Duodenal mucosa (tissue), 2 donors: Measurements from ENCODE around the gene SYTL3.
A peak's percentile ranks its signal among the peaks of the same experiment; 100 is the strongest.

ENCODE experiments used
- H3K27ac ChIP-seq: one replicate; pipeline ENCODE4 v1.7.0; 2013; ENCODE audit warnings: low read depth, low read length
- H3K27me3 ChIP-seq, 2 donors: one replicate each; pipeline ENCODE4 v1.7.0; 2013; ENCODE audit warnings: low read length in 2 of 2, control low read depth in 1 of 2; ENCODE audit not compliant: insufficient read depth in 2 of 2, control insufficient read depth in 1 of 2
- H3K36me3 ChIP-seq, 2 donors: one replicate each; pipeline ENCODE4 v1.7.0; 2013; ENCODE audit warnings: low read length in 2 of 2, control low read depth in 1 of 2; ENCODE audit not compliant: insufficient read depth in 2 of 2, control insufficient read depth in 1 of 2
- H3K4me1 ChIP-seq, 2 donors: one replicate each; pipeline ENCODE4 v1.7.0; 2013; ENCODE audit warnings: low read length in 2 of 2, control low read depth in 1 of 2; ENCODE audit not compliant: insufficient read depth in 2 of 2, control insufficient read depth in 1 of 2
- H3K4me3 ChIP-seq, 2 donors: one replicate each; pipeline ENCODE4 v1.7.0; 2013; ENCODE audit warnings: low read length in 2 of 2, low read depth in 1 of 2
- H3K9ac ChIP-seq, 2 donors: one replicate each; pipeline ENCODE4 v1.7.0; 2013; ENCODE audit warnings: low read length in 2 of 2, low read depth in 1 of 2
- H3K9me3 ChIP-seq, 2 donors: one replicate each; pipeline ENCODE4 v1.7.0; 2013; ENCODE audit warnings: low read length in 2 of 2, control low read depth in 1 of 2; ENCODE audit not compliant: control insufficient read depth in 1 of 2

Gene SYTL3

GRCh38 chr6:158744986-158745430 lies 95.2 kb downstream of the SYTL3 start:
- no peak overlapping the region for H3K27ac ChIP-seq
- no peak overlapping the region for H3K4me3 ChIP-seq
- H3K27me3 ChIP-seq = no peaks in the 10 kb centered on the region
- no peaks in the 10 kb centered on the region for H3K9me3 ChIP-seq
- H3K36me3 ChIP-seq = no peaks in the 10 kb centered on the region
- no peaks in the 10 kb centered on the region for H3K4me1 ChIP-seq
- H3K9ac ChIP-seq = no peak overlapping the region

- Histone ChIP-seq H3K9ac (peak overlapping the region in 1 of 2 donors; percentile 18), H3K4me3 (no peak overlapping the region), H3K9me3 (no peaks in the 10 kb centered on the region), H3K36me3 (no peaks in the 10 kb centered on the region), H3K27ac (no peak overlapping the region), H3K27me3 (no peaks in the 10 kb centered on the region), H3K4me1 (peaks cover 11 to 15% of the 10 kb centered on the region in 2 donors)
Observed at GRCh38 chr6:158751224-158751623, 101.4 kb downstream of the SYTL3 start.

GRCh38 chr6:158751921-158752320 lies 102.1 kb downstream of the SYTL3 start:
- H3K9ac ChIP-seq = peak overlapping the region; percentile 18 to 43
- H3K9me3 ChIP-seq = no peaks in the 10 kb centered on the region
- H3K4me1 ChIP-seq = peaks cover 11 to 15% of the 10 kb centered on the region in 2 donors
- no peaks in the 10 kb centered on the region for H3K27me3 ChIP-seq
- H3K27ac ChIP-seq = no peak overlapping the region
- peak overlapping the region in 1 of 2 donors; percentile 15 for H3K4me3 ChIP-seq
- H3K36me3 ChIP-seq = no peaks in the 10 kb centered on the region

GRCh38 chr6:158752613-158753012 lies 102.8 kb downstream of the SYTL3 start:
- Histone ChIP-seq H3K36me3 (no peaks in the 10 kb centered on the region), H3K4me3 (peak overlapping the region in 1 of 2 donors; percentile 28), H3K9me3 (no peaks in the 10 kb centered on the region), H3K4me1 (peaks cover 11 to 15% of the 10 kb centered on the region in 2 donors), H3K9ac (peak overlapping the region in 1 of 2 donors; percentile 43), H3K27me3 (no peaks in the 10 kb centered on the region), H3K27ac (no peak overlapping the region)

- Histone ChIP-seq H3K4me1 (peaks cover 11 to 15% of the 10 kb centered on the region in 2 donors), H3K9ac (no peak overlapping the region), H3K27me3 (no peaks in the 10 kb centered on the region), H3K36me3 (no peaks in the 10 kb centered on the region), H3K9me3 (no peaks in the 10 kb centered on the region), H3K4me3 (no peak overlapping the region), H3K27ac (no peak overlapping the region)
Observed at GRCh38 chr6:158753811-158754210, 104.0 kb downstream of the SYTL3 start.

GRCh38 chr6:158754738-158755137 lies 104.9 kb downstream of the SYTL3 start:
- Histone ChIP-seq H3K9ac (no peak overlapping the region), H3K9me3 (no peaks in the 10 kb centered on the region)

GRCh38 chr6:158755636-158756035 lies 105.8 kb downstream of the SYTL3 start:
- H3K4me1 ChIP-seq = peaks cover 11 to 15% of the 10 kb centered on the region in 2 donors
- H3K36me3 ChIP-seq = no peaks in the 10 kb centered on the region
- no peaks in the 10 kb centered on the region for H3K27me3 ChIP-seq
- H3K9me3 ChIP-seq = no peaks in the 10 kb centered on the region
- H3K4me3 ChIP-seq = no peak overlapping the region
- H3K9ac ChIP-seq = no peak overlapping the region
- H3K27ac ChIP-seq = no peak overlapping the region

More at GRCh38 chr6:158754738-158755137, 104.9 kb downstream of the SYTL3 start:
- Histone ChIP-seq H3K27ac (no peak overlapping the region), H3K4me1 (peaks cover 11 to 15% of the 10 kb centered on the region in 2 donors), H3K36me3 (no peaks in the 10 kb centered on the region), H3K27me3 (no peaks in the 10 kb centered on the region), H3K4me3 (no peak overlapping the region)

GRCh38 chr6:158756126-158756525 lies 106.3 kb downstream of the SYTL3 start:
- no peak overlapping the region for H3K4me3 ChIP-seq
- no peak overlapping the region for H3K27ac ChIP-seq
- H3K9me3 ChIP-seq = no peaks in the 10 kb centered on the region
- H3K27me3 ChIP-seq = no peaks in the 10 kb centered on the region
- H3K36me3 ChIP-seq = no peaks in the 10 kb centered on the region
- H3K4me1 ChIP-seq = peaks cover 11 to 15% of the 10 kb centered on the region in 2 donors
- no peak overlapping the region for H3K9ac ChIP-seq

GRCh38 chr6:158756977-158757752 lies 107.3 kb downstream of the SYTL3 start:
- H3K27ac ChIP-seq = no peak overlapping the region
- no peak overlapping the region for H3K9ac ChIP-seq
- no peak overlapping the region for H3K4me3 ChIP-seq
- peaks cover 7 to 9% of the 10 kb centered on the region in 2 donors for H3K4me1 ChIP-seq
- no peaks in the 10 kb centered on the region for H3K9me3 ChIP-seq
- no peaks in the 10 kb centered on the region for H3K27me3 ChIP-seq
- no peaks in the 10 kb centered on the region for H3K36me3 ChIP-seq

GRCh38 chr6:158757753-158758090 lies 107.9 kb downstream of the SYTL3 start:
- Histone ChIP-seq H3K27ac (no peak overlapping the region), H3K4me3 (no peak overlapping the region), H3K27me3 (no peaks in the 10 kb centered on the region), H3K4me1 (peaks cover 2 to 4% of the 10 kb centered on the region in 2 donors), H3K9me3 (no peaks in the 10 kb centered on the region), H3K9ac (no peak overlapping the region), H3K36me3 (no peaks in the 10 kb centered on the region)
